SK-N-SH treated with all-trans-retinoic acid at 6 μM for 48 hours (cell line): ENCODE measurements around the gene CMTR1.
A peak's percentile ranks its signal among the peaks of the same experiment; 100 is the strongest.

ENCODE experiments used
- ATAC-seq: fragments of 200-7000 bp; cut with Tn5 transposase; 3 replicates; pipeline ENCODE4 v1.9.1; 2020; ENCODE audit warnings: mild to moderate bottlenecking, moderate library complexity
- ARNTL ChIP-seq: fragments of 450-650 bp; formaldehyde crosslinking; IDR thresholded peaks from 2 replicates; pipeline ENCODE4 v1.5.0; 2020; ENCODE audit warnings: low read depth, mild to moderate bottlenecking, moderate library complexity, borderline replicate concordance
- BACH2 ChIP-seq: fragments of 250-450 bp; sonication (Bioruptor Pico); IDR thresholded peaks from 2 replicates; pipeline ENCODE4 v1.9.0; 2021; ENCODE audit warnings: mild to moderate bottlenecking, borderline replicate concordance
- CSDC2 ChIP-seq: fragments of 250-450 bp; sonication (Bioruptor Pico); IDR thresholded peaks from 2 replicates; pipeline ENCODE4 v1.5.0; 2020; ENCODE audit warnings: mild to moderate bottlenecking, moderate library complexity
- ESRRG ChIP-seq: fragments of 250-450 bp; sonication (Bioruptor Pico); IDR thresholded peaks from 2 replicates; pipeline ENCODE4 v1.6.1; 2021; ENCODE audit warnings: mild to moderate bottlenecking
- OSR1 ChIP-seq: fragments of 250-450 bp; sonication (Bioruptor Pico); IDR thresholded peaks from 2 replicates; pipeline ENCODE4 v1.8.0; 2022; ENCODE audit warnings: moderate library complexity, mild to moderate bottlenecking, inconsistent platforms
- PATZ1 ChIP-seq: fragments of 250-450 bp; sonication (Bioruptor Pico); IDR thresholded peaks from 2 replicates; pipeline ENCODE4 v1.8.0; 2020; ENCODE audit warnings: mild to moderate bottlenecking, moderate library complexity, borderline replicate concordance
- POU6F1 ChIP-seq: fragments of 250-450 bp; sonication (Bioruptor Pico); IDR thresholded peaks from 2 replicates; pipeline ENCODE4 v1.8.0; 2021; ENCODE audit warnings: low read depth, mild to moderate bottlenecking, moderate library complexity, borderline replicate concordance
- RARB ChIP-seq: fragments of 250-450 bp; sonication (Bioruptor Pico); IDR thresholded peaks from 2 replicates; pipeline ENCODE4 v1.8.0; 2021; ENCODE audit warnings: mild to moderate bottlenecking, moderate library complexity
- SNAI2 ChIP-seq: fragments of 250-450 bp; sonication (Bioruptor Pico); IDR thresholded peaks from 2 replicates; pipeline ENCODE4 v1.5.0; 2020; ENCODE audit warnings: mild to moderate bottlenecking, moderate library complexity
- TCF4 ChIP-seq: fragments of 250-450 bp; sonication (Bioruptor Pico); IDR thresholded peaks from 2 replicates; pipeline ENCODE4 v1.8.0; 2021; ENCODE audit warnings: mild to moderate bottlenecking, moderate library complexity, borderline replicate concordance
- TOX ChIP-seq: fragments of 250-450 bp; sonication (Bioruptor Pico); IDR thresholded peaks from 2 replicates; pipeline ENCODE4 v1.8.0; 2021; ENCODE audit warnings: mild to moderate bottlenecking, moderate library complexity, borderline replicate concordance
- ZC3H10 ChIP-seq: fragments of 250-450 bp; sonication (Bioruptor Pico); IDR thresholded peaks from 2 replicates; pipeline ENCODE4 v1.5.1; 2021; ENCODE audit warnings: mild to moderate bottlenecking, moderate library complexity
- ZFP3 ChIP-seq: fragments of 250-450 bp; sonication (Bioruptor Pico); IDR thresholded peaks from 2 replicates; pipeline ENCODE4 v1.5.0; 2020; ENCODE audit warnings: mild to moderate bottlenecking, moderate library complexity
- ZNF565 ChIP-seq: fragments of 450-650 bp; formaldehyde crosslinking; conservative IDR thresholded peaks from 2 replicates; pipeline ENCODE4 v1.5.0; 2020; ENCODE audit warnings: low read depth, mild to moderate bottlenecking, moderate library complexity
- ZNF70 ChIP-seq: fragments of 450-650 bp; formaldehyde crosslinking; IDR thresholded peaks from 2 replicates; pipeline ENCODE4 v1.5.0; 2020; ENCODE audit warnings: mild to moderate bottlenecking, moderate library complexity
- ZNF8 ChIP-seq: fragments of 450-650 bp; formaldehyde crosslinking; IDR thresholded peaks from 2 replicates; pipeline ENCODE4 v1.5.0; 2020; ENCODE audit warnings: mild to moderate bottlenecking, moderate library complexity
- TF ChIP-seq, protein P1 (sequence below): fragments of 250-450 bp; sonication (Bioruptor Pico); IDR thresholded peaks from 2 replicates; pipeline ENCODE4 v1.5.1; 2020; ENCODE audit warnings: low read depth, mild to moderate bottlenecking, moderate library complexity

CMTR1 gene

GRCh38 chr6:37392821-37393220 is 40.2 kb upstream of the CMTR1 start (continued):
- TF ChIP-seq POU6F1 = no peak
- no peak for TF ChIP-seq ZC3H10
- no peak for TF ChIP-seq PATZ1
- no peak for TF ChIP-seq RARB (CRISPR knock-in tag)
- no peak for TF ChIP-seq SNAI2
- TF ChIP-seq TCF4 = no peak
- TF ChIP-seq ESRRG (CRISPR knock-in tag) = no peak

- TF ChIP-seq POU6F1 (no peak), CSDC2 (CRISPR knock-in tag) (no peak), ZFP3 (CRISPR knock-in tag) (no peak), BACH2 (CRISPR knock-in tag) (no peak), RARB (CRISPR knock-in tag) (no peak), TOX (CRISPR knock-in tag) (no peak), ARNTL (CRISPR knock-in tag) (no peak)
- TF ChIP-seq, protein P1, sequence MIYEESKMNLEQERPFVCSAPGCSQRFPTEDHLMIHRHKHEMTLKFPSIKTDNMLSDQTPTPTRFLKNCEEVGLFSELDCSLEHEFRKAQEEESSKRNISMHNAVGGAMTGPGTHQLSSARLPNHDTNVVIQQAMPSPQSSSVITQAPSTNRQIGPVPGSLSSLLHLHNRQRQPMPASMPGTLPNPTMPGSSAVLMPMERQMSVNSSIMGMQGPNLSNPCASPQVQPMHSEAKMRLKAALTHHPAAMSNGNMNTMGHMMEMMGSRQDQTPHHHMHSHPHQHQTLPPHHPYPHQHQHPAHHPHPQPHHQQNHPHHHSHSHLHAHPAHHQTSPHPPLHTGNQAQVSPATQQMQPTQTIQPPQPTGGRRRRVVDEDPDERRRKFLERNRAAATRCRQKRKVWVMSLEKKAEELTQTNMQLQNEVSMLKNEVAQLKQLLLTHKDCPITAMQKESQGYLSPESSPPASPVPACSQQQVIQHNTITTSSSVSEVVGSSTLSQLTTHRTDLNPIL (CRISPR knock-in tag) = no peak
- ATAC-seq = no peak
These were observed 39.6 kb upstream of the CMTR1 start for GRCh38 chr6:37393381-37393929.

DNA sequence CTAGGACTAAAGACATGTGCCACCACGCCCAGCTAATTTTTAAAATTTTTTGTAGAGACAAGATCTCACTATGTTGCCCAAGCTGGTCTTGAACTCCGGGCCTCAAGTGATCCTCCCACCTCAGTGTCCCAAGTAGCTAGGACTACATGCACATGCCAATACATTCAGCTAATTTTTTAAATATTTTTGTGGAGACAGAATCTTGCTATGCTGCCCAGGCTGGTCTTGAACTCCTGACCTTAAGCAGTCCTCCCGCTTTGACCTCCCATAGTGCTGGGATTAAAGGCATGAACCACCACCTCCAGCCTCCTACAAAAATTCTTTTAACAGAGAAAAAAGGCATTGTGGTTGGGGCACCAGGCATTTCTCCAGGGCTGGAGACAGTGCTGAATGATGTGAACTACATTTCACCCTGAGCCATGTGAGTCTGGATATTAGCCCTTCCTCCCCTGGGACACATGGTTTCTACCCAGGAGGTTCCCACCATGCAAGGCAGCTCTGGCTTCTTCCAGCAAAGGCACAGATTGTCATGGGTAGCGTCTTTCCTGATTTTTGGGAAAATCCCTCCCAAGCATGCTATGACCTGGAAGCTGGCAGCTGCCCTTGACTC is 36.3 kb upstream of the CMTR1 start:
- ATAC-seq = 0 out of 3 replicates have a peak, but pooled peaks have one; percentile 26

More for the DNA sequence above, 36.3 kb upstream of the CMTR1 start:
- TF ChIP-seq OSR1 (CRISPR knock-in tag) = no peak
- TF ChIP-seq PATZ1 = no peak
- TF ChIP-seq CSDC2 (CRISPR knock-in tag) = no peak
- no peak for TF ChIP-seq ZNF70
- no peak for TF ChIP-seq TOX (CRISPR knock-in tag)
- TF ChIP-seq POU6F1 = no peak
- no peak for TF ChIP-seq ZNF8 (CRISPR knock-in tag)
- no peak for TF ChIP-seq SNAI2
- TF ChIP-seq ZNF565 (CRISPR knock-in tag) = no peak
- TF ChIP-seq ARNTL (CRISPR knock-in tag) = no peak
- TF ChIP-seq, all 23 proteins: peak for 0
